Memory B cell (primary cell): ENCODE measurements around the gene KLK3.
A peak's percentile ranks its signal among the peaks of the same experiment; 100 is the strongest.

ENCODE experiments used
- ATAC-seq: fragments of 150-1000 bp; cut with Tn5 transposase; 2 replicates; pipeline ENCODE4 v1.10.0; 2021; ENCODE audit warnings: low read depth, mild to moderate bottlenecking, moderate library complexity
- DNase-seq, 2 donors: peaks; one replicate each; pipeline ENCODE4 v3.0.0; 2022; ENCODE audit warnings: low spot score in 2 of 2
- H3K27ac Mint-ChIP-seq: one replicate; pipeline ENCODE4 v1.8.0; 2022; ENCODE audit warnings: mild to moderate bottlenecking, moderate library complexity, mixed read lengths
- H3K27me3 Mint-ChIP-seq: one replicate; pipeline ENCODE4 v1.8.0; 2022; ENCODE audit warnings: mixed read lengths
- H3K36me3 Mint-ChIP-seq: one replicate; pipeline ENCODE4 v1.8.0; 2022; ENCODE audit warnings: mild to moderate bottlenecking, mixed read lengths
- H3K4me1 Mint-ChIP-seq: one replicate; pipeline ENCODE4 v1.8.0; 2022; ENCODE audit warnings: mixed read lengths
- H3K4me3 Mint-ChIP-seq: one replicate; pipeline ENCODE4 v1.8.0; 2022; ENCODE audit warnings: mild to moderate bottlenecking, moderate library complexity, mixed read lengths
- H3K9me3 Mint-ChIP-seq: one replicate; pipeline ENCODE4 v1.8.0; 2022; ENCODE audit warnings: mixed read lengths

KLK3 gene

GRCh38 chr19:50822661-50823208 lies 32.0 kb upstream of the KLK3 start:
- DNase-seq (no peak), ATAC-seq (no peak)
- Mint-ChIP-seq H3K4me3 (no peak overlapping the region), H3K36me3 (no peaks in the 10 kb centered on the region), H3K27ac (no peak overlapping the region), H3K27me3 (peaks cover 5% of the 10 kb centered on the region), H3K9me3 (no peaks in the 10 kb centered on the region), H3K4me1 (peaks cover 45% of the 10 kb centered on the region)

GRCh38 chr19:50823389-50824042 lies 31.2 kb upstream of the KLK3 start, which contains the start of gene KLK1:
KLK1 (minus strand) TSS chr19:50823787; CDS start chr19:50823748, 39 bp downstream.
- peaks cover 45% of the 10 kb centered on the region for H3K4me1 Mint-ChIP-seq
- H3K27ac Mint-ChIP-seq, result no peak within 1 kb of the TSS
- H3K36me3 Mint-ChIP-seq, result no peaks in the 10 kb centered on the region
- H3K4me3 Mint-ChIP-seq, result no peak within 1 kb of the TSS
- DNase-seq (no peak), ATAC-seq (no peak)
- no peaks in the 10 kb centered on the region for H3K9me3 Mint-ChIP-seq
- H3K27me3 Mint-ChIP-seq, result peaks cover 5% of the 10 kb centered on the region

GRCh38 chr19:50826492-50827240 lies 28.0 kb upstream of the KLK3 start:
- peaks cover 20% of the 10 kb centered on the region for H3K4me1 Mint-ChIP-seq
- ATAC-seq, result no peak
- H3K4me3 Mint-ChIP-seq, result no peak overlapping the region
- peaks cover 8% of the 10 kb centered on the region for H3K27me3 Mint-ChIP-seq
- no peak for DNase-seq
- no peaks in the 10 kb centered on the region for H3K9me3 Mint-ChIP-seq
- H3K27ac Mint-ChIP-seq, result no peak overlapping the region
- H3K36me3 Mint-ChIP-seq, result no peaks in the 10 kb centered on the region

GRCh38 chr19:50827476-50827875 lies 27.2 kb upstream of the KLK3 start:
- no peak for DNase-seq
- H3K27ac Mint-ChIP-seq, result no peak overlapping the region
- H3K36me3 Mint-ChIP-seq, result no peaks in the 10 kb centered on the region
- H3K4me1 Mint-ChIP-seq, result peaks cover 12% of the 10 kb centered on the region
- H3K27me3 Mint-ChIP-seq, result peaks cover 10% of the 10 kb centered on the region
- H3K4me3 Mint-ChIP-seq, result no peak overlapping the region
- ATAC-seq, result no peak
- no peaks in the 10 kb centered on the region for H3K9me3 Mint-ChIP-seq

GRCh38 chr19:50829801-50830200 lies 24.9 kb upstream of the KLK3 start:
- H3K27me3 Mint-ChIP-seq, result peaks cover 12% of the 10 kb centered on the region
- no peak for DNase-seq

GRCh38 chr19:50830266-50831025 lies 24.3 kb upstream of the KLK3 start:
- ATAC-seq, result no peak
- peaks cover 12% of the 10 kb centered on the region for H3K27me3 Mint-ChIP-seq
- no peak overlapping the region for H3K27ac Mint-ChIP-seq
- DNase-seq, result no peak
- H3K4me1 Mint-ChIP-seq, result peaks cover 3% of the 10 kb centered on the region
- no peaks in the 10 kb centered on the region for H3K9me3 Mint-ChIP-seq
- H3K36me3 Mint-ChIP-seq, result no peaks in the 10 kb centered on the region
- no peak overlapping the region for H3K4me3 Mint-ChIP-seq

More at GRCh38 chr19:50829801-50830200, 24.9 kb upstream of the KLK3 start:
- Mint-ChIP-seq H3K27ac (no peak overlapping the region), H3K36me3 (no peaks in the 10 kb centered on the region), H3K4me1 (peaks cover 2% of the 10 kb centered on the region), H3K9me3 (no peaks in the 10 kb centered on the region), H3K4me3 (no peak overlapping the region)
- ATAC-seq, result no peak

GRCh38 chr19:50831026-50831396 lies 23.7 kb upstream of the KLK3 start:
- Mint-ChIP-seq H3K4me1 (peaks cover 5% of the 10 kb centered on the region), H3K36me3 (no peaks in the 10 kb centered on the region), H3K27me3 (peaks cover 12% of the 10 kb centered on the region), H3K9me3 (no peaks in the 10 kb centered on the region), H3K4me3 (no peak overlapping the region), H3K27ac (peak overlapping the region; percentile 70)
- no peak for ATAC-seq
- DNase-seq, result no peak

GRCh38 chr19:50832666-50833065 lies 22.0 kb upstream of the KLK3 start:
- peaks cover 21% of the 10 kb centered on the region for H3K27me3 Mint-ChIP-seq
- no peaks in the 10 kb centered on the region for H3K36me3 Mint-ChIP-seq
- no peaks in the 10 kb centered on the region for H3K9me3 Mint-ChIP-seq
- ATAC-seq (no peak), DNase-seq (no peak)
- no peak overlapping the region for H3K4me3 Mint-ChIP-seq
- H3K4me1 Mint-ChIP-seq, result peaks cover 13% of the 10 kb centered on the region
- no peak overlapping the region for H3K27ac Mint-ChIP-seq

- Mint-ChIP-seq H3K36me3 (no peaks in the 10 kb centered on the region), H3K9me3 (no peaks in the 10 kb centered on the region), H3K4me3 (no peak within 1 kb of the TSS), H3K4me1 (peaks cover 15% of the 10 kb centered on the region), H3K27me3 (peaks cover 23% of the 10 kb centered on the region), H3K27ac (no peak within 1 kb of the TSS)
- ATAC-seq, result no peak
- DNase-seq, result no peak
Measured at GRCh38 chr19:50833117-50833801, 21.5 kb upstream of the KLK3 start, which contains the start of gene KLK15. KLK15 (minus strand) TSS chr19:50833574; CDS start chr19:50831492, 2,082 bp downstream.

GRCh38 chr19:50833802-50834167 lies 20.9 kb upstream of the KLK3 start:
- no peaks in the 10 kb centered on the region for H3K9me3 Mint-ChIP-seq
- peaks cover 17% of the 10 kb centered on the region for H3K4me1 Mint-ChIP-seq
- no peak for ATAC-seq
- H3K27ac Mint-ChIP-seq, result no peak overlapping the region
- H3K4me3 Mint-ChIP-seq, result no peak overlapping the region
- H3K27me3 Mint-ChIP-seq, result peaks cover 24% of the 10 kb centered on the region
- no peaks in the 10 kb centered on the region for H3K36me3 Mint-ChIP-seq
- no peak for DNase-seq

GRCh38 chr19:50835103-50835784 lies 19.5 kb upstream of the KLK3 start:
- Mint-ChIP-seq H3K9me3 (no peaks in the 10 kb centered on the region), H3K27me3 (peaks cover 21% of the 10 kb centered on the region), H3K4me3 (peak overlapping the region; percentile 88), H3K4me1 (peaks cover 17% of the 10 kb centered on the region), H3K27ac (peak overlapping the region; percentile 31), H3K36me3 (no peaks in the 10 kb centered on the region)
- ATAC-seq (no peak), DNase-seq (no peak)

- Mint-ChIP-seq H3K27ac (peak overlapping the region; percentile 80), H3K4me3 (peak overlapping the region; percentile 88), H3K36me3 (no peaks in the 10 kb centered on the region), H3K9me3 (no peaks in the 10 kb centered on the region), H3K4me1 (peaks cover 17% of the 10 kb centered on the region), H3K27me3 (peaks cover 19% of the 10 kb centered on the region)
- DNase-seq (peak; percentile 73 to 85), ATAC-seq (peak; percentile 89)
Measured at GRCh38 chr19:50835785-50836542, 18.8 kb upstream of the KLK3 start.
